Gastroesophageal sphincter (tissue), 4 donors: ENCODE results near the gene RBL2. TPM values are rescaled to one million over a fixed set of nuclear protein-coding genes. Genes with fewer than 3 reads are reported as not detected.
"Not testable (repeated sequence)": the region's sequence is repeated elsewhere in the genome, so short reads cannot be mapped to it uniquely, and the experiment has no call there.

ENCODE experiments used
- ATAC-seq: fragments of 150-250 bp; one replicate; pipeline ENCODE4 v1.9.1; 2016; ENCODE audit warnings: mild to moderate bottlenecking, moderate library complexity
- H3K27ac ChIP-seq, 4 donors: fragments of 200-600 bp; sonication (generic) in 3 of 4; 1 replicate in 3 of 4; 2 replicates in 1 of 4; pipeline ENCODE4 v1.5.1; 2016 to 2019
- H3K27me3 ChIP-seq: fragments of 200-600 bp; sonication (generic); one replicate; pipeline ENCODE4 v1.5.1; 2019
- H3K36me3 ChIP-seq, 2 donors: fragments of 200-600 bp; sonication (generic); one replicate each; pipeline ENCODE4 v1.5.1; 2019; ENCODE audit warnings: control low read depth in 1 of 2
- H3K4me1 ChIP-seq, 3 donors: fragments of 200-600 bp; sonication (generic); 1 replicate in 2 of 3; 2 replicates in 1 of 3; pipeline ENCODE4 v1.5.1; 2016 to 2019; ENCODE audit warnings: control low read depth in 2 of 3
- H3K4me3 ChIP-seq, 2 donors: fragments of 200-600 bp; sonication (generic); one replicate each; pipeline ENCODE4 v1.5.1; 2019; ENCODE audit warnings: mild to moderate bottlenecking in 1 of 2, moderate library complexity in 1 of 2
- H3K9me3 ChIP-seq, 3 donors: fragments of 200-600 bp; sonication (generic); one replicate each; pipeline ENCODE4 v1.5.1; 2017 to 2019; ENCODE audit warnings: control low read depth in 2 of 3
- EP300 ChIP-seq: sonication (generic); formaldehyde crosslinking; IDR thresholded peaks from one replicate; pipeline ENCODE4 v1.6.1; 2017; ENCODE audit warnings: antibody characterized with exemption, mild to moderate bottlenecking
- POLR2A ChIP-seq, 2 donors: fragments of 450-650 bp; IDR thresholded peaks; one replicate each; pipeline ENCODE4 v1.6.1; 2017; ENCODE audit warnings: antibody characterized with exemption in 2 of 2, mild to moderate bottlenecking in 2 of 2, moderate library complexity in 1 of 2
- POLR2AphosphoS5 ChIP-seq: sonication (generic); formaldehyde crosslinking; IDR thresholded peaks from one replicate; pipeline ENCODE4 v1.6.1; 2017; ENCODE audit warnings: antibody characterized with exemption
- WGBS, 2 donors: methylation state at CpG; one replicate each; pipeline ENCODE4 v1.1.5; 2018; ENCODE audit warnings: low coverage in 1 of 2; 5-methylcytosine and 5-hydroxymethylcytosine counted together
- small RNA-seq, 4 donors: library from RNA; depleted of rRNA; stranded (forward); fragments of <200 nt; gene quantifications; one replicate each; pipeline ENCODE3, GENCODE V24; 2016
- total RNA-seq, 4 donors: library from RNA; depleted of rRNA; stranded (reverse); fragments of >200 nt; gene quantifications; one replicate each; pipeline ENCODE4 v1.1.0, GENCODE V29; 2016
- TF ChIP-seq, protein P1 (sequence below), 4 experiments: fragments of 200-600 bp in 2 of 4; fragments of 450-650 bp in 2 of 4; sonication (generic) in 1 of 4; IDR thresholded peaks; one replicate each; pipeline ENCODE4 v1.5.1; 2017 to 2019; ENCODE audit warnings: antibody characterized with exemption in 4 of 4, mild to moderate bottlenecking in 2 of 4, moderate library complexity in 2 of 4

RBL2 gene
- total RNA-seq, 4 donors from 2014 or later, result 74.5 to 108 (median 98.7) TPM

DNA sequence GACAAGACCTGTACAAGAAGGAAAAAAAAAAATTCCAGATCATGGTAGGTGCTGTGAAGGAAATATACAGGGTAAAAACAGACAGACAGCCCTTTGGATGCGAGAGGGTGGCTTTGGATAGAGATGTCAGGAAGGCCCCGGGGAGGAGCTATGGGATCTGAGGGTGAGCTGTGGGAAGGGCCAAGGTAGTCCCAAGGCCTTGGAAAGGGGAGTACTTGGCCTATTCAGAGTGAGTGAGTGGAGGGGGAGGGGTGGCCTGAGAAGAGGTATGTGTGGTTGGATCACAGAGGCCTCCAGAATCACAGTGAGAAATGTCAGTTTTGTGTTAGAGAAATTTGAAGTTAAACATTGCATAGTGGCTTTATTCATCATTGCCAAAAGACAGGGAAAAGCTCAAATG is 99.9 kb downstream of the RBL2 start:
- ATAC-seq, result no peak

DNA sequence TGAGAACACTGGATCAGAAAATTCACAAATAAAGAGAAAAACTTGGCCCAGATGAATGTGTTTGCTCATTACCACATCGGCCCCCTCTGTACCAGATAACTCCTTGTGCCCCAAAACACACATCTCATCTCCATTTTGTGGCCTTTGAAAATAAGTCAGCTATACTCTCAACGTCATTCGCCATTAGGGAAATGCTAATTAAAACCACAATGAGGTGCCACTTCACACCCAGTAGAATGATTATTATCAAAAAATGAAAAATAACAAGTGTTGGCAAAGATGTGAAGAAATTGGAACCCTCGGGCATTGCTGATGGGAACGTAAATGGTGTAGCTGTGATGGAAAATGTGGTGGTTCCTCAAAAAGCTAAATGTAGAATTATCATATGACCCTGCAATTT is 103.4 kb downstream of the RBL2 start:
- no peaks in the 10 kb centered on the region for H3K4me1 ChIP-seq

More for the DNA sequence above, 99.9 kb downstream of the RBL2 start:
- no peaks in the 10 kb centered on the region for H3K36me3 ChIP-seq
- no peak overlapping the region for H3K27ac ChIP-seq
- H3K9me3 ChIP-seq, result peaks cover 0 to 13% (median 0%) of the 10 kb centered on the region in 3 donors
- no peaks in the 10 kb centered on the region for H3K4me1 ChIP-seq
- H3K4me3 ChIP-seq, result no peak overlapping the region
- no peaks in the 10 kb centered on the region for H3K27me3 ChIP-seq
- TF ChIP-seq POLR2A (IDR thresholded peaks at IDR 0.05), result no peak
- WGBS, 2 donors, result 73 to 89% methylated on average over 2 of the region's 2 CpGs

DNA sequence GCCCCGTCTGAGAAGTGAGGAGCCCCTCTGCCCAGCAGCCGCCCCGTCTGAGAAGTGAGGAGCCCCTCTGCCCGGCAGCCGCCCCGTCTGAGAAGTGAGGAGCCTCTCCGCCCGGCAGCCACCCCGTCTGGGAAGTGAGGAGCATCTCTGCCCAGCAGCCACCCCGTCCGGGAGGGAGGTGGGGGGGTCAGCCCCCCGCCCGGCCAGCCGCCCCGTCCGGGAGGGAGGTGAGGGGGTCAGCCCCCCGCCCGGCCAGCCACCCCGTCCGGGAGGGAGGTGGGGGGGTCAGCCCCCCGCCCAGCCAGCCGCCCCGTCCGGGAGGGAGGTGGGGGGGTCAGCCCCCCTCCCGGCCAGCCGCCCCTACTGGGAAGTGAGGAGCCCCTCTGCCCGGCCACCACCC is 105.1 kb downstream of the RBL2 start:
- H3K27ac ChIP-seq, H3K4me1 ChIP-seq, H3K36me3 ChIP-seq, H3K9me3 ChIP-seq, ATAC-seq, H3K4me3 ChIP-seq: not testable (repeated sequence)
- peaks cover 21% of the 10 kb centered on the region for H3K27me3 ChIP-seq
- WGBS, 2 donors, result no CpG with 5 or more reads among the region's 27 CpGs

More for the DNA sequence above, 103.4 kb downstream of the RBL2 start:
- H3K36me3 ChIP-seq, result no peaks in the 10 kb centered on the region
- 80 to 93% methylated on average over 2 to 5 of the region's 5 CpGs for WGBS, 2 donors
- peaks cover 17% of the 10 kb centered on the region for H3K27me3 ChIP-seq
- H3K4me3 ChIP-seq, result no peak overlapping the region
- H3K9me3 ChIP-seq, result no peaks in the 10 kb centered on the region
- TF ChIP-seq POLR2AphosphoS5 (no peak), POLR2A (IDR thresholded peaks at IDR 0.05) (no peak), EP300 (no peak)
- TF ChIP-seq, protein P1, sequence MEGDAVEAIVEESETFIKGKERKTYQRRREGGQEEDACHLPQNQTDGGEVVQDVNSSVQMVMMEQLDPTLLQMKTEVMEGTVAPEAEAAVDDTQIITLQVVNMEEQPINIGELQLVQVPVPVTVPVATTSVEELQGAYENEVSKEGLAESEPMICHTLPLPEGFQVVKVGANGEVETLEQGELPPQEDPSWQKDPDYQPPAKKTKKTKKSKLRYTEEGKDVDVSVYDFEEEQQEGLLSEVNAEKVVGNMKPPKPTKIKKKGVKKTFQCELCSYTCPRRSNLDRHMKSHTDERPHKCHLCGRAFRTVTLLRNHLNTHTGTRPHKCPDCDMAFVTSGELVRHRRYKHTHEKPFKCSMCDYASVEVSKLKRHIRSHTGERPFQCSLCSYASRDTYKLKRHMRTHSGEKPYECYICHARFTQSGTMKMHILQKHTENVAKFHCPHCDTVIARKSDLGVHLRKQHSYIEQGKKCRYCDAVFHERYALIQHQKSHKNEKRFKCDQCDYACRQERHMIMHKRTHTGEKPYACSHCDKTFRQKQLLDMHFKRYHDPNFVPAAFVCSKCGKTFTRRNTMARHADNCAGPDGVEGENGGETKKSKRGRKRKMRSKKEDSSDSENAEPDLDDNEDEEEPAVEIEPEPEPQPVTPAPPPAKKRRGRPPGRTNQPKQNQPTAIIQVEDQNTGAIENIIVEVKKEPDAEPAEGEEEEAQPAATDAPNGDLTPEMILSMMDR (IDR thresholded peaks at IDR 0.05), result no peak
- ATAC-seq, result no peak
- no peak overlapping the region for H3K27ac ChIP-seq

DNA sequence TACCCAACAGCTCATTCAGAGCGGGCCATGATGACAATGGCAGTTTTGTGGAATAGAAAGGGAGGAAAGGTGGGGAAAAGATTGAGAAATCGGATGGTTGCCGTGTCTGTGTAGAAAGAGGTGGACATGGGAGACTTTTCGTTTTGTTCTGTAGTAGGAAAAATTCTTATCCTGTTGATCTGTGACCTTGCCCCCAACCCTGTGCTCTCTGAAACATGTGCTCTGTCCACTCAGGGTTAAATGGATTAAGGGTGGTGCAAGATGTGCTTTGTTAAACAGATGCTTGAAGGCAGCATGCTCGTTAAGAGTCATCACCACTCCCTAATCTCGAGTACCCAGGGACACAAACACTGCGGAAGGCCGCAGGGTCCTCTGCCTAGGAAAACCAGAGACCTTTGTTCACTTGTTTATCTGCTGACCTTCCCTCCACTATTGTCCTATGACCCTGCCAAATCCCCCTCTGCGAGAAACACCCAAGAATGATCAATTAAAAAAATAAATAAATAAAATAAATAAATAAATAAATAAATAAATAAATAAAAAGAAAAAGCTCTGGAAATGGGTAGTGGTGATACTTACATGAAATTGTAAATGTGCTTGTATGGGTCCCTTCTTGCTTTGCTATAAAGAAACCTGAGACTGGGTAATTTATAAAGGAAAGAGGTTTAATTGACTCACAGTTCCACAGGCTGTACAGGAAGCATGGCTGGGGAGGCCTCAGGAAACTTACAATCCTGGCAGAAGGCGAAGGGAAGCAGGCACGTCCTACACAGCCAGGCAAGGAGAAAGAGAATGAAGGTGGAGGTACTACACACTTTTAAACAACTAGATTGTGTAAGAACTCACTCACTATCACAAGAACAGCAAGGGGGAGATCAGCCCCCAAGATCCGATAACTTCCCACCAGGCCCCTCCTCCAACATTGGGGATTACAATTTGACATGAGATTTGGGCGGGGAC is 105.8 kb downstream of the RBL2 start:
- not testable (repeated sequence) for ATAC-seq, H3K36me3 ChIP-seq, H3K4me3 ChIP-seq, H3K27ac ChIP-seq, H3K4me1 ChIP-seq, H3K9me3 ChIP-seq
- peaks cover 21% of the 10 kb centered on the region for H3K27me3 ChIP-seq
- 75 to 83% methylated on average over 6 to 9 of the region's 13 CpGs for WGBS, 2 donors

Small RNA genes lying within 50 kb of the gene (small RNA-seq; reads per million reads assigned to genes)
- gene RNU6-1153P, result 0 reads per million in 4 donors

Other genes starting within 250 kb of the RBL2 start
- gene AKTIP, start 68.7 kb downstream of the RBL2 start, total RNA-seq, result 10 to 100 TPM; 53.2 to 63.6 (median 59.5) TPM